DOHH2 (cell line): ENCODE measurements around the gene SLC38A1.

Experiments used
- H3F3A ChIP-seq: fragments of 200-600 bp; sonication (generic), shearing (Covaris generic); 2 replicates; pipeline ENCODE4 v1.6.0; 2016; ENCODE audit warnings: antibody characterized with exemption, mild to moderate bottlenecking; ENCODE audit not compliant: control insufficient read depth, insufficient read depth
- H3K27ac ChIP-seq: fragments of 200-600 bp; sonication (generic); 2 replicates; pipeline ENCODE4 v1.5.1; 2014; ENCODE audit warnings: low read depth, mild to moderate bottlenecking, low read length, moderate library complexity
- H3K27me3 ChIP-seq: fragments of 200-600 bp; sonication (generic); 2 replicates; pipeline ENCODE4 v1.6.1; 2014; ENCODE audit warnings: mild to moderate bottlenecking, low read length, mixed read lengths; ENCODE audit not compliant: control insufficient read depth
- H3K36me3 ChIP-seq: fragments of 200-600 bp; sonication (generic); 2 replicates; pipeline ENCODE4 v1.6.1; 2014; ENCODE audit warnings: mild to moderate bottlenecking, low read length, moderate library complexity, mixed read lengths; ENCODE audit not compliant: control insufficient read depth
- H3K4me1 ChIP-seq: fragments of 200-600 bp; sonication (generic); 2 replicates; pipeline ENCODE4 v1.6.1; 2014; ENCODE audit warnings: mild to moderate bottlenecking, low read length, mixed read lengths; ENCODE audit not compliant: control insufficient read depth
- H3K4me2 ChIP-seq: fragments of 200-600 bp; sonication (generic); 2 replicates; pipeline ENCODE4 v1.6.0; 2014; ENCODE audit warnings: mild to moderate bottlenecking, low read length, moderate library complexity
- H3K4me3 ChIP-seq: fragments of 200-600 bp; sonication (generic); 2 replicates; pipeline ENCODE4 v1.5.1; 2014; ENCODE audit warnings: mild to moderate bottlenecking, low read length, mixed read lengths
- H3K79me2 ChIP-seq: fragments of 200-600 bp; sonication (generic); 2 replicates; pipeline ENCODE4 v1.6.1; 2014; ENCODE audit warnings: mild to moderate bottlenecking, low read length, mixed read lengths; ENCODE audit not compliant: control insufficient read depth
- H3K9me2 ChIP-seq: fragments of 200-600 bp; sonication (generic); replicated peaks from 2 replicates; pipeline ENCODE4 v1.6.1; 2014; ENCODE audit warnings: mild to moderate bottlenecking, low read length, mixed read lengths; ENCODE audit not compliant: control insufficient read depth
- H3K9me3 ChIP-seq: fragments of 200-600 bp; sonication (generic); 2 replicates; pipeline ENCODE4 v1.6.1; 2014; ENCODE audit warnings: antibody characterized with exemption, low read length, mixed read lengths; ENCODE audit not compliant: control insufficient read depth, insufficient read depth
- H4K20me1 ChIP-seq: fragments of 200-600 bp; sonication (generic); 2 replicates; pipeline ENCODE4 v1.6.0; 2014; ENCODE audit warnings: low read depth, mild to moderate bottlenecking, antibody characterized with exemption, low read length, moderate library complexity; ENCODE audit not compliant: control insufficient read depth, insufficient read depth
- EZH2phosphoT487 ChIP-seq: fragments of 200-600 bp; sonication (generic); IDR thresholded peaks from 2 replicates; pipeline ENCODE4 v1.6.1; 2017; ENCODE audit warnings: borderline replicate concordance, mild to moderate bottlenecking, antibody characterized with exemption, low read length, moderate library complexity, mixed read lengths
- TF ChIP-seq, protein P1 (sequence below): fragments of 200-600 bp; sonication (generic); IDR thresholded peaks from one replicate; pipeline ENCODE4 v1.5.1; 2014; ENCODE audit warnings: antibody characterized with exemption, mild to moderate bottlenecking, low read depth, low read length; ENCODE audit not compliant: poor library complexity, severe bottlenecking

Gene SLC38A1

DNA sequence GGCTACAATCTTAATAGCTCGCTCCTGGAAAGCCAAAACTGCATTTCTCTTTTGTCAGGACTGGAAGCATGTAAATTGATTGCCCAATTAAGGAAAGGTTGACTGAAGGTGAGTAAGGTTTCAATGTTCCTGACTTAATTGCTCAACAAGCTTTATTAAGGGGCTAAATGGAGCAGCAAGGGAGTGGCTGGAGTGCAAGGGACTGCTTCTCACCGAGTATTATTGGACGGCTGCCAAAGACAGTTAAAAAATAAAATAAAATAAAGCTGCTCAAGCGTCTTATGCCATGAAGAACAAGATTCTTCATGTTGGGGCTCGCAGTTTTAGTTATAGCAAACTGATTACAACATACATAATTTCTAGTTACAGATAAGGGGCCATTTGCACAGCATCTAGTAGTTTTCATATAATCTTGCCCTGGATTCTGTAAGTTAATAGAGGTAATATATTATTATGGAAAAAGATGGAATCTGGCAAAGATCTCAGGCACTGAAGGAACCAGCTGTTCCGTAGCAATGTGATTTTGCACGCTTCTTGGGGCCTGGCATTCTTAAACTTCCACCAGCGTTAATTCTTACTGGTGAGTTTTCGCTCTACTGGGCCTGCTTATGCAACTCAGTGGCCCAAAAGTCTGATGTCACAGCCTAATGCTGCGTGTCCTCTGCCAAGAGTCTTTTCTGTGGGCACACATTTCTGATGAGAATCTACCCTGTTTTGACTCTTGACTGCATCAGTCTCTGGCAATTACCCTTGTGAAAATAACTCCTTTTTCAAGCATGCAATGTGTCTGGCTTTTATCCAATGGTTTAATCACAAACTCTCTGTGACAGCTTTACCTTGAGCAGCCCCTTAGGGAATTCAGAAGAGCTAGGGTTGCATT, 108.5 kb downstream of the SLC38A1 start:
- no peaks in the 10 kb centered on the region for H3K79me2 ChIP-seq
- H3K4me2 ChIP-seq, result no peak overlapping the region
- no peaks in the 10 kb centered on the region for H3F3A ChIP-seq
- H3K27me3 ChIP-seq, result no peaks in the 10 kb centered on the region
- H3K27ac ChIP-seq, result no peak overlapping the region
- TF ChIP-seq, protein P1, sequence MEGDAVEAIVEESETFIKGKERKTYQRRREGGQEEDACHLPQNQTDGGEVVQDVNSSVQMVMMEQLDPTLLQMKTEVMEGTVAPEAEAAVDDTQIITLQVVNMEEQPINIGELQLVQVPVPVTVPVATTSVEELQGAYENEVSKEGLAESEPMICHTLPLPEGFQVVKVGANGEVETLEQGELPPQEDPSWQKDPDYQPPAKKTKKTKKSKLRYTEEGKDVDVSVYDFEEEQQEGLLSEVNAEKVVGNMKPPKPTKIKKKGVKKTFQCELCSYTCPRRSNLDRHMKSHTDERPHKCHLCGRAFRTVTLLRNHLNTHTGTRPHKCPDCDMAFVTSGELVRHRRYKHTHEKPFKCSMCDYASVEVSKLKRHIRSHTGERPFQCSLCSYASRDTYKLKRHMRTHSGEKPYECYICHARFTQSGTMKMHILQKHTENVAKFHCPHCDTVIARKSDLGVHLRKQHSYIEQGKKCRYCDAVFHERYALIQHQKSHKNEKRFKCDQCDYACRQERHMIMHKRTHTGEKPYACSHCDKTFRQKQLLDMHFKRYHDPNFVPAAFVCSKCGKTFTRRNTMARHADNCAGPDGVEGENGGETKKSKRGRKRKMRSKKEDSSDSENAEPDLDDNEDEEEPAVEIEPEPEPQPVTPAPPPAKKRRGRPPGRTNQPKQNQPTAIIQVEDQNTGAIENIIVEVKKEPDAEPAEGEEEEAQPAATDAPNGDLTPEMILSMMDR, result no peak
- TF ChIP-seq EZH2phosphoT487, result no peak
- H3K4me1 ChIP-seq, result no peaks in the 10 kb centered on the region
- H3K36me3 ChIP-seq, result no peaks in the 10 kb centered on the region
- H4K20me1 ChIP-seq, result no peaks in the 10 kb centered on the region
- no peak overlapping the region for H3K4me3 ChIP-seq
- peaks cover 8% of the 10 kb centered on the region; the same call in 1 of the 2 replicates for H3K9me3 ChIP-seq
- no peaks in the 10 kb centered on the region for H3K9me2 ChIP-seq

DNA sequence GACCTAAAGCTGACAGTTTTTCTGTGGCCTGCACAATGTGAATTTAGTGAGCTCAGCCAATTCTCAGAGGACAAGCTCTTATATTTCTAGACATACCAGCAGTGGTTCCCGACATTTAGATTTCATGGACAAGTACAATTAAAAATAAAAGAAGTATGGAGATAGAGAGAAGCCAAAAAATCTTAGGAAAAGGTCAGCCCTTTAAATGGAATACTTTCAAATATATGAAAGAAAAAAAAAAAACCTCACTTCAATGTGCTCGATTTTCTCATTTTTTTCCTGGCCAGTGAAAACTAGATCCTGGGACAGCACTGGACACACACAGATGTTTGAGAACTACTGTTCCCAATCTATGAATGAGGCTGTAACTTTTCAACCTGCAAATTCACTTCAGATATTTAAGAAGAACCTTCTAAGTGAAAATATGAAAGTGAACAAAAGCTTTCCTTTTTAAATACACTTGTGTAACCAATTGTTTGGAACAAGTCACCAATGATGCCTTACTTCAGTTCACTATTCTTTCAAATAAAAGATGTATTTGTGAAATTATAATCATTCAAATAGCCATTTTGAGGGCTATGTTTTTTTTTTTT, 109.4 kb downstream of the SLC38A1 start:
- Histone ChIP-seq H3K27ac (no peak overlapping the region), H3K79me2 (no peaks in the 10 kb centered on the region), H4K20me1 (no peaks in the 10 kb centered on the region), H3K4me2 (no peak overlapping the region), H3K9me2 (no peaks in the 10 kb centered on the region), H3K9me3 (peaks cover 8% of the 10 kb centered on the region; the same call in 1 of the 2 replicates), H3K4me3 (no peak overlapping the region), H3K27me3 (no peaks in the 10 kb centered on the region), H3F3A (no peaks in the 10 kb centered on the region), H3K36me3 (no peaks in the 10 kb centered on the region), H3K4me1 (no peaks in the 10 kb centered on the region)
- no peak for TF ChIP-seq EZH2phosphoT487
- TF ChIP-seq, protein P1, result no peak

DNA sequence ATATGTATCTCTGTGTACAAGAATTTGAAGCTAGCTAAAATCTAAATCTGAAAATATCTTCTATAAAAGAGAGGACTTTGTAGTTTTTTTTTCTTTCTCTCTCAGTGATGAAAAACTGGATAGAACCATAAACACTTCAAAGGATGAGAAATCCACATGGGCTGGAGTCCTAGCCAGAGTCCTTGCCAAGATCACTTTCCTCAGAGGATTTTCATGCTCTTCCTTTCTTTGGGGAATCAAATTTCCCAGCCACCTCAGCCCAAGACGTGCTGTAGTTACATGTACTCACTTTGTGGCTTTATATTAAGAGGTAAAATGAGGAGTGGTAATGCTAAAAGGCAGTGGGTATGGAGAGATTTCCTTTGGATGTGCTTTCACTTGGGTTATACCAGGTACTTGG, 110.3 kb downstream of the SLC38A1 start:
- Histone ChIP-seq H3K9me3 (peaks cover 8% of the 10 kb centered on the region; the same call in 1 of the 2 replicates), H3K27ac (no peak overlapping the region), H3K4me1 (no peaks in the 10 kb centered on the region), H4K20me1 (no peaks in the 10 kb centered on the region), H3K36me3 (no peaks in the 10 kb centered on the region), H3K27me3 (0 out of 2 replicates have a peak, but pooled peaks cover 2% of the 10 kb centered on the region), H3K4me3 (no peak overlapping the region), H3F3A (no peaks in the 10 kb centered on the region), H3K9me2 (no peaks in the 10 kb centered on the region), H3K79me2 (no peaks in the 10 kb centered on the region), H3K4me2 (no peak overlapping the region)
- TF ChIP-seq EZH2phosphoT487, result no peak
- TF ChIP-seq, protein P1, result no peak
